HG02642 (cell line): ENCODE data around the gene CIAO1.
"Not testable (repeated sequence)": the region's sequence is repeated elsewhere in the genome, so short reads cannot be mapped to it uniquely, and the experiment has no call there.

Experiments
- ATAC-seq: cut with Tn5 transposase; IDR thresholded peaks from one replicate; pipeline ENCODE4 v1.9.1; 2021; ENCODE audit warnings: mild to moderate bottlenecking; ENCODE audit not compliant: unreplicated experiment, poor library complexity

CIAO1 gene

DNA sequence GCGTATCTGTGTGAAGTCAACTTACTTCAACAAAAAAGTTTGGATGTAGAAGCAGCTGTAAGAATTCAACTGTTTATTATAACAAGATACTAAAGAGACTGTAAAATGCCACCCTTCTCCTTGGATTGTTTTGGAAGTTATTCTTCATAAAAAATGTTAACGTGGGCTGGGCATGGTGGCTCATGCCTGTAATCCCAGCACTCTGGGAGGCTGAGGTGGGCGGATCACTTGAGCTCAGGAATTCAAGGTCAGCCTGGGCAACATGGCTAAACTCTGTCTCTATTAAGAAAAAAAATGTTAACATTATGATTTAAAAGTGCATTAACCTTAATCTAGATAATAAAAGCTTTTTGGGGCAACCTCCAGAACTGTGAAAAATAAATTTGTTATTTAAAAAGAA, 7.7 kb downstream of the CIAO1 start:
- ATAC-seq, result no peak

DNA sequence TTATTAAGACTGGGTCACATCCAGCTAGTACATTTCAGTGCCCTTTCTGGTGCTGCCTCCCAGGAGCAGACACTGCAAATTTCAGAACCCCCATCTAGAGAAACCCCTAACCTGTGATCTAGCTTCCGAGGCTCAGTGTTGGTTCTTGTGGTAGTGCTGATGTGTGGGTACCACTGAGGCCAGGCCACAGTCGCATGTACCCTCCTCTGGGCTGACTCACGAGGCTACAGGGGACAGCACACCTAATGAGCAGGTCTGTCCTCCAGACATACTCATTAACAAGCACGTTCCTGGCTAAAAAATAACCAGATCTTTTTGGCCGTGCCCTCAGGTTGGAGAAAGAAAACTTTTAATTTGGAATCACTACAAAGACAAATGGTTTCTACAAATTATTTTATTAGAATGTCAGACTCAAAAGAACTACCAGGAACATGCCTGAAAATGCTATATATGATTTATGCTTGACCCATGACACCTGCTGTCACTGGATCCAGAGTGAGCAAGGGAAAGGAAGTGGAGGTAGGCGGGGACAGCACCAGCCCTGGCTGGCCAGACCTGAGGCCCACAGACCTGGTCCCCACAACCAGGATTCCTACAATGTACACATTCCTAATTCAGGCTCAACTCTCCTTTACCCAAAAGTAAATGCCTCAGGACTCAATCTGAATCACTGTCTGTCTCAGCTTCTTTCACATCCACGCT, 8.5 kb downstream of the CIAO1 start:
- no peak for ATAC-seq

DNA sequence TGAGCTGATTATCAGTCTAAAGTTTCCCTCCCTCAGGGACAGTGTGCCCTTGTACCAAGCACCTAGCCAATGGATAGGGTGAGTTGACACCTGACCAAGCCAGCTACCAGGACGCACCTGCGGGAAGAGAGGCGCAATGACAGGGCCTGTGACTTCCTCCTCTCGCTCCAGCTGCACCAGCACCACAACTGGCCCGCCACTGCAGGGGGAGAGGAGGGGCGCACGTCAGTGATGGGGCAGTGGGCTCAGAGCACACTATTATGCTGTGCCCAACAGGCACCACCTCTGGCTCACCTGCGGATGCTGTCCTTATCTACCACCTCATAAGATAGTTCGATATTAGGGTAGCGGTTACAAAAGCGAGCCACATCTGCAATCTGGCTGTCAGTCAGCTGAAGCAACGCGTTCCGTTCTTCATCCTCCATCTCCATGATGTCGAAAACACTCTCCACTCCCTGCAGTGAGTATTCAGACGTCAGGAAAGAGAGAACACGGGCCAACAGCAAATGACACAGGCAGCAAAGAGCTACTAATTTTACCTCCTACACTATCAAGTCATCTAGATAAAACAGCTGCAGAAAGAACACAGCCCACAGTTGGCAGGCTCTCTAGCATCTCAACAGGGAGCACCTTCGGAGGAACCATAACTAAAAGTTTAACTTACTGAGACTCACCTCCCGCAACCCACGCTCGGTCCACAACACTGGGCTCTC, 10.9 kb downstream of the CIAO1 start:
- ATAC-seq, result no peak

DNA sequence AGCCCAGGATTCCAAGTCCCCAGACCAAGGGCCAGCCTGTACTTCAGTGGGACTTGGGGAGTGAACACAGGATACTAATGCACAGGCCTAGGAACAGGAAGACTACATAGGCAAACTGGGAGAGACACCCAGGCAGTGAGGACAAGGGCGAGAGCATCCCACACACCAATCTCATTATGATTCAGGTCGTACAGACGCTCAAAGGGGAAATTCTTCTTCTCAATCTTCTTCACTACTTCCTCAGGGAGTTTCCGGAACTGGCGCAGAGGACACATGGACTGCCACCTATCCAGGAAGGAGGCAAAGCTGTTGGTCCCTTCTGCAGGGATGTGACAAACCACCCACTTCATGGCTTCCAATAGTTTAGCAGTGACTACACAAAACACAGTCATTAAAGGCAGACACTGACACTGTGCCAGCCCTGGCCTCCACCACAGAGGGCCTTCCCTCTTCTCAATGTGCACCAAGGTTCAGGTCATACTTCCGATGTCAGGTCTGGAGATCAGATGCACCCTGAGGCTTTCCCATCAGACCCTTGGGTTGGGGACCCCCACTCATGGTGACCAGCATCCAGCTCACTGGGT, 21.3 kb downstream of the CIAO1 start:
- no peak for ATAC-seq

DNA sequence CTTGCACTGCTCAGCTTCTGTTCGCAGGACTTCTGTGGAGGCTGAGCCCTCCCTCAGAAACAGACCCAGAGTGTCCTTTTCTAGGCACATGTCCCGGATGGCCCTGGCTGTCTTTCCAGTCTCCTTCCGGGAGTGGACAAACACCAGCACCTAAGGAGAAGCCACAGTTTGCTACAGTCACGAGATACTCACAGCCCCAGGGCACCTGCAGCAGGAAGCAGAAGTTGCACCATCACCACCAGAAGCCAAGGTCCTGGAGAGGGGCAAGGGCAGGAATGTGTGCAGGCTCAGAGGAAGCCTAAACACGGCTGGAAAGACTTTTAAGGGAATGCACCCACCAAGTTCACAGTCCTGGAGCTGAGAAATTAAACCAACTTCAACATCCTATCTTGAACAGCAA, 25.7 kb downstream of the CIAO1 start:
- ATAC-seq, result no peak

DNA sequence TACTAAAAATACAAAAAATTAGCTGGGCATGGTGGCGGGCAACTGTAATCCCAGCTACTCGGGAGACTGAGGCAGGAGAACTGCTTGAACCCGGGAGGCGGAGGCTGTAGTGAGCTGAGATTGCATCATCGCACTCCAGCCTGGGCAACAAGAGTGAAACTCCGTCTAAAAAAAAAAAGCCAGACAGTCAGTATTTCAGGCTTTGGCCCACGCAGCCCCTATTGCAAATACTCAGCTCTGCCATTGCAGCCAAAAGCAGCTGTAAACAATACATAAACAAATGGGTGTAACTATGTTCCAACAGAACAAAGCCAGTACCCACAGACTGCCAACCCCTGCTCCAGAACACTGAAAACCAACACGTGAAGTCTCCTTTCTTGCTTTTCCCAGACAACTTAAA, 28.2 kb downstream of the CIAO1 start:
- ATAC-seq, result not testable (repeated sequence)

DNA sequence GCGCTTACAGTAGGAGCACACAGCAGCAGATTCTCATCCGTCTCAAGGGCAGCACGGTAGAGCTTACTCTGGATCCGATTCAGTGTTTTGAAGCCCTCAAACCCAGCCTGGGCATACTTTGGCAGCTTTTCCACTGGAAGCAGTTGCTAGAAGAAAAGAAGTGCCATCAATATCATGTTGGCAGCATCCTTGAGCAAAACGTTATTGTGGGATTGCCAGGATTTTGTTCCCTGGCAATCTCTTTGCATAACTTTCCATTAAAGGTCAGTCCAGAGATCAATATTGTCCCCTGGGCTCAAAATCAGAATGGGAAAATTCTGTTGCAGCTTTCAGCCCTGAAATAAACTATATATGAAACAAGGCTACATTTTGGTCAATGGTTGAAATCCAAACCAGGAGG, 30.9 kb downstream of the CIAO1 start:
- no peak for ATAC-seq

DNA sequence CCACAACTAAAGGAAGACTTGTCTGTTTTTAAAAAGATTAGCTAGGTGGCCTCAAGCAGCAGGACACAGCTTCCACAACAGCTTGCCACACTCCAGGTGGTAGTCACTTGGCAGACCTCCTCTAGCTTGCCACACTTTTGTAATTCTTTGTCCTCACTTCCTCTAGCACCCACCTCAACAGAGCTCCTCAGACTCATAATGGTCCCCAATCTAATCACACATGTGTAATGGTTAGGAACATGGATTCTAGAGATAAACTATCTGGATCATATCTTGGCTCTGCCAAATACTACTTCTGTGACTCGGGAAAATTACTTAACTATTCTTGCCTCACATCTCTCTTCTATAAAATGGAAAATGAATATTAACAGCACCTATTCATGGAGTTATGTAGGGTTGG, 35.8 kb downstream of the CIAO1 start:
- ATAC-seq, result no peak

DNA sequence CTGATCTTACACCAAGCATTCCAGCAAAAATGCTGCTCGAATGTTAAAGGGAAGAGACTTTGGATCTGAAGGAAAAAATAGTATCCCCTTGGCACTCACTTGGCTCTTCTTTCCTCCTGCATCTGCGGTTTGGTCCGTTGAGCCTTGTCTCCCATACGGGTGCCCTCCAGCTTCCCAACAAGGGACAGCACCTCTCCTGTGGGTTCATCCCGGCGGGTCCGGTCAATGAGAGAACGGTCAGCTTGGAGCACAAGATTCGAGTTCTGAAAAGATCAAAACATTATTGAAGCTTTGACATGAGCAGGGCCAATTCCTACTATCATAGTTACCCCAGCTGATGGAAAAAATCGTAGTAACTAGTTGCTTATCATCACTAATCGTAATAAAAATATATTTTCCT, 38.6 kb downstream of the CIAO1 start:
- ATAC-seq, result no peak

DNA sequence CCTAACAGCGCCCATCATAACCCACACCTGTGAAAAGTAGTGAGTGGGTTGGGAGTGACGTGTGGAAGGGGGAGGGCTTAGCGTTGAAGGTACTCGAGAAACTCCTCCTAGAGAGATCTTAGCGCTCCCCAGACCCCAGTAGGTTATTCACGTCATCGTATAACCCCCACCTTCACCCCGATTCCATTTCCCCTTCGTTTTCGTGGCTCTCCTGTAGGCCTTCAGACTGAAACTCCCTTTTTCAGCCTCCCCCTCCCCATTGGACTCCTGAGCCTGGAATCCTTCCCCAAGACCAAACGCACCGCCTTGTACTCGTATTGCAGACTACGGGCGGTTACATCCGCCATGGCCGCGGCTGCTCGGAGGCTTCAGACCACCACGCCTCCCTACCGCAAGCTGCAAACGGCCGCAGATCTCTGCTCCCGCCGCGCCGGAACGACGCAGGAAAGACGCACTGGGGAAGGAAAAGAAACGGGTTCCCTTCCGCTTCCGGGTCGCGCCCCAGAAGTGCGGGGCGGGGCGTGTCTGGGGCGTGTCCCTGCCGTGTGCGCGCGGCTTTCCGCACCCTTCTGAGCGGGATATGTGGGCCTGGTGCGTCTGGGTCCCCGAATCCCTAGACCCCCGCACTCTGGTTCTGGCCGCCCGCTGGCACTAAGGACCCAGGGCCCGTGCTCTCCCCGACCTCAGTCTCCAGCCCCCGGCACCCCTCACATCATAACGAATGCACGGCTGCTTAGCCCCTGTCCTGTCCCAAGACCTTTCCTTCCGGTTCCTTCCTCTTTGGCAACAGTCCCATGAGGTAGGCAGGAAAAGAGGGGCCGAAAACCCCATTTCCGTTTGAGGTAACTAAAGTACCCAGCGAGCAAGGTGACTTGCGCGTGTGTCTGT, 39.3 kb downstream of the CIAO1 start, which contains the start of gene SNRNP200:
TSS of gene SNRNP200 (minus strand) at position 456 of the 888 bp plus-strand sequence. CDS start at position 347, 109 bp downstream.
- peak; percentile 97 for ATAC-seq

DNA sequence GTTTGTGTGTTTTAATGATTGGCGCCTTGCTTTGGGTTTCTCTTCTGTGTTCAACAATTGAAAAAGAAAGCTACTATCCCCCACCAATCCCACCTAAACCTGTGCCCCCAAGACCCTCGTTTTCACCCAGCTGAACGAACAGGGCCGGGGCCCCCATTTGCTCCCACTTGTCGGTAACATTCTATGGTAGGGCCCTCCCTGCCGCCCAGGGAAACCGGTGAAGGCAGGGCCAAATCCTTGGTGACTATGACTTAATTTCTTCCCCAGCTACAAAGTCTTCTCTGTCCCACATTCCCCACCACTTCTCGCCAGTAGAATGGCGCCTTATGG, 39.9 kb downstream of the CIAO1 start:
- ATAC-seq, result no peak

DNA sequence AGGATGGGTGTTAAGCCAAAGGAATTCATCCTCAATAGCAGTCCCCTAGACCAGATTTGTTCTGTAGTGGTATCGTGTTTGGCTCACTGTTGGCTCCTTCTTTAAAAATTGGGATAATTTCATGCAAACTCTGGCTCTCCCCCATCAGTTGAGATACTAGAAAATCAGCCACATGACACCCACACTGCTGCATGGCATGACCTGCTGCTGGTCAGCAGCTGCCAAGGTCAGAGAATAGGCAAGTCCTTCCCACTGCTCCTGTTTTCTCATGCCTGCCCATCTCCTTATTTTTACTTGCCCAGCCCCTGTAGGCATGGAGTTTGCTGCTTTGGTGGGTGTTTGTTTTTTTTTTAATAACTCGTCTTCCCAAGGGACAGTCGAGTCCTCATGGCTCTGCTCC, 40.3 kb downstream of the CIAO1 start:
- no peak for ATAC-seq

DNA sequence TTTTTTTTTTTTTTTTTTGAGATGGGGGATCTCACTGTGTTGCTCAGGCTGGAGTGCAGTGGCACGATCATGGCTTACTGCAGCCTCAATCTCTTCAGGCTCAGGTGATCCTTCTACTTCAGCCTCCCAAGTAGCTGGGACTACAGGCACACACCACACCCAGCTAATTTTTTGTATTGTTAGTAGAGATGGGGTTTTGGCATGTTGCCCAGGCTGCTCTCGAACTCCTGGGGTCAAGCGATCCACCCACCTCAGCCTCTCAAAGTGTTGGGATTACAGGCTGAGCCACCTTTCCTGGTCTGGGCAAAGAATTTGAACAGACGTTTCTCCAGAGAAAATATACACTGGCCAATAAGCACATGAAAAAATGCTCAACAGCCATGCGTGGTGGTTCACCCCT, 42.2 kb downstream of the CIAO1 start:
- no peak for ATAC-seq

DNA sequence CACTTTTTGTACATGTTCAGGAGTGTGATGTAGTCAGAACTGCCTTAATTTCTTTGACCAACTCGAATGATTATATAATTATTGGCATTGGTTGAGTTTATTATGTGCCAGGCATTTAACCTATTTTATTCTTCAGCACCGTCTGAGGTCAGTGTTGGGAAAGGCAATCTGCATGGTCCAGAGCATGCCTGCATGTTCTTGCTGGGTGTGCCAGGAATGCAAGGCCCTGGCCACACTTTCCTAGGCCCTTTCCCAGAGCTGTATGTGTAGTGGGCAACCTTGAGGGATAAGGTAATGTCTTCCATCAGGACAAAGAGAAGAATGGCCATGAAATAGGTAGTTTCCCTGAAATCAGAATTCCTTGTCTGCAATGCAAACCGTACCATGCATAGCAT, 49.0 kb downstream of the CIAO1 start:
- ATAC-seq, result no peak

DNA sequence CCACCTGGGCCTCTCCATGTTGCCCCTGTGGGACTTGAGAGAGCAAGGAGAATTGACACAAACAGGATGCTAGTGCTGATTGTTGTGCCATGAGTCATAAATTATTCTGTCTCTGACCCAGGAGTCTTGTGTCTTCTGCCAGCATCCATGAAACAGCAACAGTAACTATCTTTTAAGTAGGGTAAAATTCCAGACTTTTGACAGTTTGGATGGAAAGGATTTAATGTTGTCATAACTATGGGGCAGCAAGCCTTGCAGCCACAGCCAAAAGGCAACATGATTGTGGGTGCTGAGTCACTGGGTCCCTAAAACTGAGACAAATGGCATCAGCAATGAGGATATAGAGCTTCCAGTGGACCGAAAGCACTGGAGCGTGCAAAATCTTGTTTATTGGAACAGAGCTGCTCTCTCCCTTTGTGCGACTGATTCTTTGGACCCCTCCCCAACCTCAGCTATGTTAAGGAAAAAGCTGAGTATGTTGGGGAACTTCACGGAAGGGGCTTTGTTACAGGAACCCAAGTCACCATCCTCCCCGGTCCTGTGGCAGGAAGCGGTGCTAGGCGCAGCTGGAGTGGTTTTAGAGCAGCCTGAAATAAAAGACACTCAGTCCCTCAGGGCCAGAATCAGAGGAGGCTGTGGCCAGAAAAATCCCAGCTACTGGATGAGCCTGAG, 49.5 kb downstream of the CIAO1 start:
- no peak for ATAC-seq

DNA sequence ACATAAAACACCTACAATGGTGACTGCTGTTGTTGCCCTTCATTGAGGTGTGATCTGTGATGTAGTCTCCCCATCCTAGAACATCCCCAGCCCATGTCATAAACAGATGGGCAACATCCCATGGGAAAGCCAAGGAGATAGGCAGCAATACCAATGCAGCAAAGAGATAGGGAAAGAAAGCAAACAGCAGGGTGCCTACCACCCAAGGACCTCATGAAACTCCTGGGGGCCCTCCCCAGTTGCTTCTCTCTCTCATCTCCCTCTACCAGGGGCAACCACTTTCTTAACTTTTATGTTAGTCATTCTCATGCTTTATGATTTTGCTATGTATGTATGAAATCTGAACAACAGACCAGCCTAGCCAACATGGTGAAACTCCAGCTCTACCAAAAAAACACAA, 51.0 kb downstream of the CIAO1 start:
- ATAC-seq, result no peak

DNA sequence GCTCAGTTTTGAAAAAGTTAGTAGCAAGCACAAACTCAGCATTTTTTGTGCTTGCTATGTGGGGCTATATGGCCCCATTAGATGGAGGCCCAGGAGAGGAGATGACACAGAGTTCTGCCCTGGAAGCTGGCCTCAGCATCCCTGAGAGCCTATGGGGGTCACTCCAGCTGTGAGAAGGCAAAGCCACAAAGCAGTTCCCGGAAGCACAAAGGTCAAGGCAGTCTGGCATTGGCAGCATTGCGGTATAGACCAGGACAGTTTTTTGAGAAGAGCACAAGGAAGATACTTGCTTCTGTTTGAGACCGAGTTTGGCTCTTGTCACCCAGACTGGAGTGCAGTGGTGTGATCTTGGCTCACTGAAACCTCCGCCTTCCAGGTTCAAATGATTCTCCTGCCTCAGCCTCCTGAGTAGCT, 51.6 kb downstream of the CIAO1 start:
- no peak for ATAC-seq

DNA sequence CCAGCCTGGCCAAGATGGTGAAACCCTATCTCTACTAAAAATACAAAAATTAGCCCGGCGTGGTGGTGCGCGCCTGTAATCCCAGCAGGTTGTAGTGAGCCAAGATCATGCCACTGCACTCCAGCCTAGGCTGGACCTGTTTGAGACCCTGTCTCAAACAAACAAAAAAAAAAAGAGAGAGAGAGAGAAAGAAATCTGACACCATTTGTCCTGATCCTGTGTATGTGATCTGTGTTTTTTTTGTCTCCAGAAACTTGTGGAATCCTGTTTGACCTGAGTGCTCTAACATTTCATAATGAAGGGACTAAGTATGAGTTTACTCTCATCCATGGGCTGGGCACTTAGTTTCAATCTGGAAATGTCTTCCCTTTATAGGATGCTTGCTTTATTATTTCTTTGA, 52.7 kb downstream of the CIAO1 start:
- no peak for ATAC-seq

DNA sequence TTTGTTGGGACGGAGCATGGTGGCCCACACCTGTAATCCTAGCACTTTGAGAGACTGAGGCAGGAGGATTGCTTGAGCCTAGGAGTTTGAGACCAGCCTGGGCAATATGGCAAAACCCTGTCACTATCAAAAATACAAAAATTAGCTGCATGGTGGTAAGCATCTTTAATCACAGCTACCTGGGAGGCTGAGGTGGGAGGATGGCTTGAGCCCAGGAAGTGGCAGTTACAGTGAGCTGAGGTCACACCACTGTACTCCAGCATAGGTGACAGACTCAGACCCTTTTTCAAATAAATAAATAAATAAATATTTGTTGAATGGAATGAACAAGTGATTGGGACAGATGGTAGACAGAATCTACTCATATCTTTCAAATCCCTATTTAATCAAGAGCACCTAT, 53.4 kb downstream of the CIAO1 start:
- no peak for ATAC-seq

DNA sequence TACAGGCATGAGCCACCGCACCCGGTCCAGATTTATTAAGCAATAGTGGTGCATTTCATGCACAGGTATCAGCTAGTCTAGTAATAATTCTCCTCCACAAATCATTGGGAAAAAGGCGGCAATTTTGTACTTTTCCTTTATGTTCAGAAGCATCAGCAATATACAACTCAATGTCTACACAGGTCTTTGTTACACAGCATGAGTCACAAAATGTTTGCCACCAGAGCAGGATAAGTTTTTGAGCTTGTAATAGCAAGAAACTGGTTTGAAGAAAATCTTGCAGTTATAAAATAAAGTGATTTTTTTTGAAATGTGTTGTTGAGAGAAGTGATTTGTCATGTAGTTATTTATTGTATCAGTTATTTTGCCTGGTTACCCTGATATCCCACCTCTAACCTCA, 54.3 kb downstream of the CIAO1 start:
- ATAC-seq, result no peak
